ENCODE measurements around the gene DONSON.

DNA sequence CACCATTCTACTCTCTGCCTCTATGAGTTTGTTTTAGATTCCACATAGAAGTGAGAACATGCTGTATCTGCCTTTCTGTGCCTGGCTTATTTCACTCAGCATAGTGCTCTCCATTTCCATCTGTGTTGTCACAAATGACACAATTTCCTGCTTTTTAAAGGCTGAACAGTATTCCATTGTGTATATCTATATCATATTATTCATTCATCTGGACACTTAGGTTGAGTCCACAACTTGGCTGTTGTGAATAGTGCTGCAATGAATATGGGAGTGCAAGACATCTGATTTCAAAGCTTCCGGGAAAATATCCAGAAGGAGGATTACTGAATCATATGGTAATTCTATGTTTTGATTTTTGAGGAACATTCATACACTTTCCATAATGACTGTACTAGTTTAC, 20.1 kb upstream of the DONSON start:
- TF ChIP-seq, protein P1, sequence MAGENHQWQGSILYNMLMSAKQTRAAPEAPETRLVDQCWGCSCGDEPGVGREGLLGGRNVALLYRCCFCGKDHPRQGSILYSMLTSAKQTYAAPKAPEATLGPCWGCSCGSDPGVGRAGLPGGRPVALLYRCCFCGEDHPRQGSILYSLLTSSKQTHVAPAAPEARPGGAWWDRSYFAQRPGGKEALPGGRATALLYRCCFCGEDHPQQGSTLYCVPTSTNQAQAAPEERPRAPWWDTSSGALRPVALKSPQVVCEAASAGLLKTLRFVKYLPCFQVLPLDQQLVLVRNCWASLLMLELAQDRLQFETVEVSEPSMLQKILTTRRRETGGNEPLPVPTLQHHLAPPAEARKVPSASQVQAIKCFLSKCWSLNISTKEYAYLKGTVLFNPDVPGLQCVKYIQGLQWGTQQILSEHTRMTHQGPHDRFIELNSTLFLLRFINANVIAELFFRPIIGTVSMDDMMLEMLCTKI (IDR thresholded peaks at IDR 0.05; ENCODE audit: partially characterized antibody) = no peak
- TF ChIP-seq, protein P2, sequence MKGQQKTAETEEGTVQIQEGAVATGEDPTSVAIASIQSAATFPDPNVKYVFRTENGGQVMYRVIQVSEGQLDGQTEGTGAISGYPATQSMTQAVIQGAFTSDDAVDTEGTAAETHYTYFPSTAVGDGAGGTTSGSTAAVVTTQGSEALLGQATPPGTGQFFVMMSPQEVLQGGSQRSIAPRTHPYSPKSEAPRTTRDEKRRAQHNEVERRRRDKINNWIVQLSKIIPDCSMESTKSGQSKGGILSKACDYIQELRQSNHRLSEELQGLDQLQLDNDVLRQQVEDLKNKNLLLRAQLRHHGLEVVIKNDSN (CRISPR knock-in tag; IDR thresholded peaks at IDR 0.05) = no peak
- TF ChIP-seq, protein P3, sequence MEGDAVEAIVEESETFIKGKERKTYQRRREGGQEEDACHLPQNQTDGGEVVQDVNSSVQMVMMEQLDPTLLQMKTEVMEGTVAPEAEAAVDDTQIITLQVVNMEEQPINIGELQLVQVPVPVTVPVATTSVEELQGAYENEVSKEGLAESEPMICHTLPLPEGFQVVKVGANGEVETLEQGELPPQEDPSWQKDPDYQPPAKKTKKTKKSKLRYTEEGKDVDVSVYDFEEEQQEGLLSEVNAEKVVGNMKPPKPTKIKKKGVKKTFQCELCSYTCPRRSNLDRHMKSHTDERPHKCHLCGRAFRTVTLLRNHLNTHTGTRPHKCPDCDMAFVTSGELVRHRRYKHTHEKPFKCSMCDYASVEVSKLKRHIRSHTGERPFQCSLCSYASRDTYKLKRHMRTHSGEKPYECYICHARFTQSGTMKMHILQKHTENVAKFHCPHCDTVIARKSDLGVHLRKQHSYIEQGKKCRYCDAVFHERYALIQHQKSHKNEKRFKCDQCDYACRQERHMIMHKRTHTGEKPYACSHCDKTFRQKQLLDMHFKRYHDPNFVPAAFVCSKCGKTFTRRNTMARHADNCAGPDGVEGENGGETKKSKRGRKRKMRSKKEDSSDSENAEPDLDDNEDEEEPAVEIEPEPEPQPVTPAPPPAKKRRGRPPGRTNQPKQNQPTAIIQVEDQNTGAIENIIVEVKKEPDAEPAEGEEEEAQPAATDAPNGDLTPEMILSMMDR (IDR thresholded peaks at IDR 0.05 in 2 of 3, conservative IDR thresholded peaks at IDR 0.05 in 1 of 3; ENCODE audit: insufficient read depth in 2 of 3, low read depth in 1 of 3, low read length in 3 of 3) = no peak
- TF ChIP-seq, protein P4, sequence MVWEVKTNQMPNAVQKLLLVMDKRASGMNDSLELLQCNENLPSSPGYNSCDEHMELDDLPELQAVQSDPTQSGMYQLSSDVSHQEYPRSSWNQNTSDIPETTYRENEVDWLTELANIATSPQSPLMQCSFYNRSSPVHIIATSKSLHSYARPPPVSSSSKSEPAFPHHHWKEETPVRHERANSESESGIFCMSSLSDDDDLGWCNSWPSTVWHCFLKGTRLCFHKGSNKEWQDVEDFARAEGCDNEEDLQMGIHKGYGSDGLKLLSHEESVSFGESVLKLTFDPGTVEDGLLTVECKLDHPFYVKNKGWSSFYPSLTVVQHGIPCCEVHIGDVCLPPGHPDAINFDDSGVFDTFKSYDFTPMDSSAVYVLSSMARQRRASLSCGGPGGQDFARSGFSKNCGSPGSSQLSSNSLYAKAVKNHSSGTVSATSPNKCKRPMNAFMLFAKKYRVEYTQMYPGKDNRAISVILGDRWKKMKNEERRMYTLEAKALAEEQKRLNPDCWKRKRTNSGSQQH (CRISPR knock-in tag; IDR thresholded peaks at IDR 0.05) = no peak
- no peak for TF ChIP-seq SMARCE1 (IDR thresholded peaks at IDR 0.05)
- TF ChIP-seq, protein P5, sequence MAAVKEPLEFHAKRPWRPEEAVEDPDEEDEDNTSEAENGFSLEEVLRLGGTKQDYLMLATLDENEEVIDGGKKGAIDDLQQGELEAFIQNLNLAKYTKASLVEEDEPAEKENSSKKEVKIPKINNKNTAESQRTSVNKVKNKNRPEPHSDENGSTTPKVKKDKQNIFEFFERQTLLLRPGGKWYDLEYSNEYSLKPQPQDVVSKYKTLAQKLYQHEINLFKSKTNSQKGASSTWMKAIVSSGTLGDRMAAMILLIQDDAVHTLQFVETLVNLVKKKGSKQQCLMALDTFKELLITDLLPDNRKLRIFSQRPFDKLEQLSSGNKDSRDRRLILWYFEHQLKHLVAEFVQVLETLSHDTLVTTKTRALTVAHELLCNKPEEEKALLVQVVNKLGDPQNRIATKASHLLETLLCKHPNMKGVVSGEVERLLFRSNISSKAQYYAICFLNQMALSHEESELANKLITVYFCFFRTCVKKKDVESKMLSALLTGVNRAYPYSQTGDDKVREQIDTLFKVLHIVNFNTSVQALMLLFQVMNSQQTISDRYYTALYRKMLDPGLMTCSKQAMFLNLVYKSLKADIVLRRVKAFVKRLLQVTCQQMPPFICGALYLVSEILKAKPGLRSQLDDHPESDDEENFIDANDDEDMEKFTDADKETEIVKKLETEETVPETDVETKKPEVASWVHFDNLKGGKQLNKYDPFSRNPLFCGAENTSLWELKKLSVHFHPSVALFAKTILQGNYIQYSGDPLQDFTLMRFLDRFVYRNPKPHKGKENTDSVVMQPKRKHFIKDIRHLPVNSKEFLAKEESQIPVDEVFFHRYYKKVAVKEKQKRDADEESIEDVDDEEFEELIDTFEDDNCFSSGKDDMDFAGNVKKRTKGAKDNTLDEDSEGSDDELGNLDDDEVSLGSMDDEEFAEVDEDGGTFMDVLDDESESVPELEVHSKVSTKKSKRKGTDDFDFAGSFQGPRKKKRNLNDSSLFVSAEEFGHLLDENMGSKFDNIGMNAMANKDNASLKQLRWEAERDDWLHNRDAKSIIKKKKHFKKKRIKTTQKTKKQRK (IDR thresholded peaks at IDR 0.05; ENCODE audit: borderline replicate concordance, low read depth, low read length) = no peak
